A673 (cell line): Measurements from ENCODE around the gene SLC22A25. TPM values are rescaled to one million over a fixed set of nuclear protein-coding genes. Genes with fewer than 3 reads are reported as not detected.

Experiments used
- BruUV-seq: library from RNA; stranded (reverse); fragments of 400-500 nt; replicated peaks from 2 replicates; lab custom pipeline; 2021; lab: Mats Ljungman, UMichigan
- CTCF ChIA-PET: fragments of 300-600 bp; sonication (Branson Sonifier 250); formaldehyde crosslinking; loops from one replicate; lab custom pipeline; 2022; ENCODE audit warnings: antibody characterized with exemption; lab: Charles Lee
- POLR2A ChIA-PET: fragments of 300-600 bp; sonication (Branson Sonifier 250); formaldehyde crosslinking; loops from one replicate; lab custom pipeline; 2022; ENCODE audit warnings: antibody characterized with exemption; ENCODE audit not compliant: low non-redundant PET; lab: Charles Lee
- DNase-seq: peaks from one replicate; pipeline ENCODE4 v3.0.0-alpha.2; 2015; ENCODE audit warnings: low spot score
- H3K27ac ChIP-seq: fragments of 200-600 bp; sonication (generic); 2 replicates; pipeline ENCODE4 v1.5.1; 2016; ENCODE audit warnings: mixed run types, low read depth, mild to moderate bottlenecking, mixed read lengths, antibody characterized with exemption, low read length; ENCODE audit not compliant: poor library complexity, severe bottlenecking
- H3K27me3 ChIP-seq: fragments of 200-600 bp; sonication (generic); replicated peaks from 2 replicates; pipeline ENCODE4 v1.6.1; 2017; ENCODE audit warnings: mixed run types, low read depth, mild to moderate bottlenecking, mixed read lengths, antibody characterized with exemption, low read length; ENCODE audit not compliant: insufficient read depth, poor library complexity
- H3K36me3 ChIP-seq: fragments of 200-600 bp; sonication (generic); 2 replicates; pipeline ENCODE4 v1.6.1; 2016; ENCODE audit warnings: mixed run types, mild to moderate bottlenecking, mixed read lengths, antibody characterized with exemption, low read length; ENCODE audit not compliant: insufficient read depth, poor library complexity, severe bottlenecking
- H3K4me1 ChIP-seq: fragments of 200-600 bp; sonication (generic); 2 replicates; pipeline ENCODE4 v1.6.1; 2017; ENCODE audit warnings: mixed run types, mild to moderate bottlenecking, mixed read lengths, antibody characterized with exemption, low read length; ENCODE audit not compliant: insufficient read depth, poor library complexity, severe bottlenecking
- H3K4me3 ChIP-seq: fragments of 200-600 bp; sonication (generic); 2 replicates; pipeline ENCODE4 v1.5.1; 2016; ENCODE audit warnings: low read depth, mixed run types, mild to moderate bottlenecking, mixed read lengths, low read length; ENCODE audit not compliant: poor library complexity, severe bottlenecking
- H3K9me3 ChIP-seq: fragments of 200-600 bp; sonication (generic); 2 replicates; pipeline ENCODE4 v1.6.1; 2016; ENCODE audit warnings: mixed run types, low read depth, mild to moderate bottlenecking, mixed read lengths, antibody characterized with exemption, low read length; ENCODE audit not compliant: poor library complexity, severe bottlenecking
- CTCF ChIP-seq: fragments of 300-800, 200-600 bp; sonication (generic); conservative IDR thresholded peaks from 2 replicates; pipeline ENCODE4 v1.5.1; 2017; ENCODE audit warnings: low read depth, mild to moderate bottlenecking, antibody characterized with exemption, low read length, moderate library complexity, mixed read lengths
- EZH2 ChIP-seq: fragments of 200-600 bp; sonication (generic); IDR thresholded peaks from 2 replicates; pipeline ENCODE4 v1.6.1; 2017; ENCODE audit warnings: borderline replicate concordance, low read depth, mild to moderate bottlenecking, mixed read lengths, antibody characterized with exemption, low read length; ENCODE audit not compliant: poor library complexity, severe bottlenecking
- intact Hi-C: fragments of 100-400 bp; cut with micrococcal nuclease; formaldehyde crosslinking; loops from one replicate; pipeline ENCODE4 v1.10.0; 2022; ENCODE audit not compliant: unreplicated experiment
- total RNA-seq: library from RNA; stranded (reverse); gene quantifications from 2 replicates; pipeline ENCODE4 v1.2.3, GENCODE V29; 2021

The SLC22A25 gene
- total RNA-seq, 1 experiment from 2014 or later = not detected

- H3K27ac ChIP-seq = no peak overlapping the region
- CTCF ChIA-PET = no interaction called here
These were observed 2.5 kb downstream of the SLC22A25 start for GRCh38 chr11:63240791-63241379.

GRCh38 chr11:63240098-63240497 is 3.3 kb downstream of the SLC22A25 start:
- Histone ChIP-seq H3K27ac (no peak overlapping the region), H3K4me3 (no peak overlapping the region), H3K27me3 (peaks cover 12% of the 10 kb centered on the region), H3K36me3 (no peaks in the 10 kb centered on the region), H3K4me1 (no peaks in the 10 kb centered on the region), H3K9me3 (peaks cover 3% of the 10 kb centered on the region)
- POLR2A ChIA-PET = interaction anchor here (0.7 kb wide), 1 partner anchor 60 kb away, joined by 3 read pairs; no protein-coding TSS in a partner anchor
- CTCF ChIA-PET = no interaction called here
- intact Hi-C loops = no loop called here
- BruUV-seq = no TSS peak
- DNase-seq = no peak
- TF ChIP-seq EZH2 = no peak
- no peak for TF ChIP-seq CTCF

More at GRCh38 chr11:63240791-63241379, 2.5 kb downstream of the SLC22A25 start:
- peaks cover 3% of the 10 kb centered on the region for H3K9me3 ChIP-seq
- H3K4me3 ChIP-seq = no peak overlapping the region
- H3K27me3 ChIP-seq = peaks cover 14% of the 10 kb centered on the region
- intact Hi-C loops = no loop called here
- no peak for TF ChIP-seq CTCF
- no peak for TF ChIP-seq EZH2
- no peaks in the 10 kb centered on the region for H3K4me1 ChIP-seq
- BruUV-seq = no TSS peak
- POLR2A ChIA-PET = interaction anchor here (0.7 kb wide), 1 partner anchor 59 kb away, joined by 3 read pairs; no protein-coding TSS in a partner anchor
- no peaks in the 10 kb centered on the region for H3K36me3 ChIP-seq
- DNase-seq = no peak

- Histone ChIP-seq H3K4me3 (no peak overlapping the region), H3K9me3 (peaks cover 3% of the 10 kb centered on the region), H3K4me1 (no peaks in the 10 kb centered on the region), H3K36me3 (no peaks in the 10 kb centered on the region), H3K27me3 (peaks cover 12% of the 10 kb centered on the region), H3K27ac (no peak overlapping the region)
- no TSS peak for BruUV-seq
- ChIA-PET CTCF (no interaction called here), POLR2A (no interaction called here)
- intact Hi-C loops = no loop called here
- no peak for DNase-seq
- TF ChIP-seq CTCF (no peak), EZH2 (no peak)
These were observed 4.1 kb downstream of the SLC22A25 start for GRCh38 chr11:63239254-63239653.
